GM21786 (cell line): Measurements from ENCODE around the gene LRRC49.
"Not testable (repeated sequence)": the region's sequence is repeated elsewhere in the genome, so short reads cannot be mapped to it uniquely, and the experiment has no call there.

Experiments used
- ATAC-seq: cut with Tn5 transposase; IDR thresholded peaks from one replicate; pipeline ENCODE4 v1.9.1; 2021; ENCODE audit not compliant: unreplicated experiment

The LRRC49 gene

GRCh38 chr15:70892002-70892911 lies at the start of gene LRRC49, which contains the start of gene THAP10:
Gene LRRC49, plus strand, starts transcription at chr15:70892826. Its CDS starts 69 bp downstream, at chr15:70892895.
Gene THAP10, minus strand, starts transcription at chr15:70892433. Its CDS starts 161 bp downstream, at chr15:70892272.
- peak; percentile 81 for ATAC-seq

GRCh38 chr15:70845602-70846360 lies 46.8 kb upstream of the LRRC49 start:
- ATAC-seq = no peak

GRCh38 chr15:70851889-70852288 lies 40.7 kb upstream of the LRRC49 start:
- ATAC-seq = no peak

GRCh38 chr15:70852501-70853317 lies 39.9 kb upstream of the LRRC49 start:
- no peak for ATAC-seq

- no peak for ATAC-seq
These were observed 39.2 kb upstream of the LRRC49 start for GRCh38 chr15:70853318-70853972.

GRCh38 chr15:70853973-70854665 lies 38.5 kb upstream of the LRRC49 start, which contains the start of gene LARP6:
Gene LARP6, minus strand, starts transcription at chr15:70854157. Its CDS starts 69 bp downstream, at chr15:70854088.
- no peak for ATAC-seq

GRCh38 chr15:70854666-70854976 lies 38.0 kb upstream of the LRRC49 start:
- no peak for ATAC-seq

GRCh38 chr15:70855764-70856163 lies 36.9 kb upstream of the LRRC49 start:
- ATAC-seq = no peak

GRCh38 chr15:70856177-70856883 lies 36.3 kb upstream of the LRRC49 start:
- no peak for ATAC-seq

- no peak for ATAC-seq
These were observed 35.6 kb upstream of the LRRC49 start for GRCh38 chr15:70856884-70857561.

GRCh38 chr15:70857562-70858285 lies 34.9 kb upstream of the LRRC49 start:
- ATAC-seq = no peak

- not testable (repeated sequence) for ATAC-seq
These were observed 33.9 kb upstream of the LRRC49 start for GRCh38 chr15:70858614-70859321.

- no peak for ATAC-seq
These were observed 33.2 kb upstream of the LRRC49 start for GRCh38 chr15:70859322-70859908.

- no peak for ATAC-seq
These were observed 32.6 kb upstream of the LRRC49 start for GRCh38 chr15:70859998-70860397.

GRCh38 chr15:70863450-70864218 lies 29.0 kb upstream of the LRRC49 start:
- no peak for ATAC-seq

- no peak for ATAC-seq
These were observed 25.5 kb upstream of the LRRC49 start for GRCh38 chr15:70866982-70867641.
